ENCODE results near the gene AP2M1. TPM values are rescaled to one million over a fixed set of nuclear protein-coding genes. Genes with fewer than 3 reads are reported as not detected.

Gene AP2M1
- total and polyA plus RNA-seq, 2 donors (not counting 1 experiment from before 2014, with no cell fraction given) = 430 to 746 TPM

GRCh38 chr3:184178521-184179138, 4.0 kb downstream of the AP2M1 start:
- Histone ChIP-seq H3K79me2 (ENCODE audit: control insufficient read depth, insufficient read depth, low read length) (peaks cover 53% of the 10 kb centered on the region), H3K4me2 (ENCODE audit: extremely low read depth, insufficient read depth, low read length) (no peak overlapping the region), H2AFZ (ENCODE audit: low read length) (no peak overlapping the region), H3K4me1 (ENCODE audit: control insufficient read depth, extremely low read depth, insufficient read depth, low read length) (peaks cover 7% of the 10 kb centered on the region), H3K9me3 (ENCODE audit: control insufficient read depth, insufficient read depth, low read depth, low read length) (no peaks in the 10 kb centered on the region), H3K36me3 (ENCODE audit: control insufficient read depth, insufficient read depth, low read length) (peaks cover 51% of the 10 kb centered on the region), H3K27me3 (ENCODE audit: control insufficient read depth, insufficient read depth, low read length) (no peaks in the 10 kb centered on the region), H4K20me1 (ENCODE audit: control insufficient read depth, extremely low read depth, insufficient read depth, low read length) (peaks cover 2% of the 10 kb centered on the region), H3K4me3 (replicated peaks in 1 of 4; ENCODE audit: control extremely low read depth in 1 of 4, insufficient read depth in 1 of 4, low read depth in 3 of 4, low read length in 4 of 4) (no peak overlapping the region), H3K27ac (ENCODE audit: insufficient read depth, low read length) (peak overlapping the region; percentile 4), H3K9ac (ENCODE audit: insufficient read depth, low read length) (no peak overlapping the region)
- TF ChIP-seq EZH2 (IDR thresholded peaks at IDR 0.05; ENCODE audit: low read length, missing control alignments) (no peak), CTCF (conservative IDR thresholded peaks at IDR 0.05 in 1 of 2, IDR thresholded peaks at IDR 0.05 in 1 of 2; ENCODE audit: low read depth in 1 of 2, low read length in 2 of 2) (no peak)
- no peak for DNase-seq (ENCODE audit: low read depth in 2 of 2)

DNA sequence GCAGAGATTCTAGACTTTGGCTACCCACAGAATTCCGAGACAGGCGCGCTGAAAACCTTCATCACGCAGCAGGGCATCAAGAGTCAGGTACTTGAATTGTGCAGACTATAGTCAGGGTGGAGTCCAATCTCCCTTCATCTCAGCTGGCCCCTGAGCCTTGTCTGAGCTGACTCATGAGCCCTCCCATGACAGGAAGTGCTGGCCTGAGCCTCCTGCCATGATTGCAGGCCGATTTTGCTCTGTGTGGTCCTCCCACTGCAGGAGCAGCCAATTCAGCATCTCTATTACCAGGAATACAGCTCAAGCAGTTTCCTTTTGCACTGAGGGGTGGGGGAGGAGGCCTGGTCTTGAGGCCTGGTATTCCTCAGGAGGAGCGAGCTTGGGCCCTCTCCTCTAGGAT, 5.5 kb downstream of the AP2M1 start:
- no peak overlapping the region for H3K4me2 ChIP-seq (ENCODE audit: extremely low read depth, insufficient read depth, low read length)
- H3K4me3 ChIP-seq (replicated peaks in 1 of 4; ENCODE audit: control extremely low read depth in 1 of 4, insufficient read depth in 1 of 4, low read depth in 3 of 4, low read length in 4 of 4) = no peak overlapping the region
- TF ChIP-seq EZH2 (IDR thresholded peaks at IDR 0.05; ENCODE audit: low read length, missing control alignments) = no peak
- TF ChIP-seq CTCF (conservative IDR thresholded peaks at IDR 0.05 in 1 of 2, IDR thresholded peaks at IDR 0.05 in 1 of 2; ENCODE audit: low read depth in 1 of 2, low read length in 2 of 2) = no peak
- no peak overlapping the region for H2AFZ ChIP-seq (ENCODE audit: low read length)
- peaks cover 2% of the 10 kb centered on the region for H4K20me1 ChIP-seq (ENCODE audit: control insufficient read depth, extremely low read depth, insufficient read depth, low read length)
- peaks cover 48% of the 10 kb centered on the region for H3K79me2 ChIP-seq (ENCODE audit: control insufficient read depth, insufficient read depth, low read length)
- peaks cover 53% of the 10 kb centered on the region for H3K36me3 ChIP-seq (ENCODE audit: control insufficient read depth, insufficient read depth, low read length)
- peak; percentile 43 to 67 for DNase-seq (ENCODE audit: low read depth in 2 of 2)
- peak overlapping the region; percentile 36 for H3K27ac ChIP-seq (ENCODE audit: insufficient read depth, low read length)
- H3K9ac ChIP-seq (ENCODE audit: insufficient read depth, low read length) = no peak overlapping the region
- H3K4me1 ChIP-seq (ENCODE audit: control insufficient read depth, extremely low read depth, insufficient read depth, low read length) = peaks cover 10% of the 10 kb centered on the region
- no peaks in the 10 kb centered on the region for H3K9me3 ChIP-seq (ENCODE audit: control insufficient read depth, insufficient read depth, low read depth, low read length)
- H3K27me3 ChIP-seq (ENCODE audit: control insufficient read depth, insufficient read depth, low read length) = no peaks in the 10 kb centered on the region

- Histone ChIP-seq H3K27me3 (ENCODE audit: control insufficient read depth, insufficient read depth, low read length) (no peaks in the 10 kb centered on the region), H3K27ac (ENCODE audit: insufficient read depth, low read length) (no peak overlapping the region), H3K9ac (ENCODE audit: insufficient read depth, low read length) (no peak overlapping the region), H3K4me2 (ENCODE audit: extremely low read depth, insufficient read depth, low read length) (no peak overlapping the region), H3K36me3 (ENCODE audit: control insufficient read depth, insufficient read depth, low read length) (peaks cover 53% of the 10 kb centered on the region), H3K4me1 (ENCODE audit: control insufficient read depth, extremely low read depth, insufficient read depth, low read length) (peaks cover 14% of the 10 kb centered on the region), H3K9me3 (ENCODE audit: control insufficient read depth, insufficient read depth, low read depth, low read length) (no peaks in the 10 kb centered on the region), H4K20me1 (ENCODE audit: control insufficient read depth, extremely low read depth, insufficient read depth, low read length) (peaks cover 2% of the 10 kb centered on the region), H3K4me3 (replicated peaks in 1 of 4; ENCODE audit: control extremely low read depth in 1 of 4, insufficient read depth in 1 of 4, low read depth in 3 of 4, low read length in 4 of 4) (no peak overlapping the region), H2AFZ (ENCODE audit: low read length) (no peak overlapping the region), H3K79me2 (ENCODE audit: control insufficient read depth, insufficient read depth, low read length) (peaks cover 44% of the 10 kb centered on the region)
- TF ChIP-seq CTCF (conservative IDR thresholded peaks at IDR 0.05 in 1 of 2, IDR thresholded peaks at IDR 0.05 in 1 of 2; ENCODE audit: low read depth in 1 of 2, low read length in 2 of 2) (no peak), EZH2 (IDR thresholded peaks at IDR 0.05; ENCODE audit: low read length, missing control alignments) (no peak)
- no peak for DNase-seq (ENCODE audit: low read depth in 2 of 2)
Observed at GRCh38 chr3:184181596-184181995, 6.9 kb downstream of the AP2M1 start.
